Kidney epithelial cell (primary cell): Measurements from ENCODE around the gene ULK4. TPM values are rescaled to one million over a fixed set of nuclear protein-coding genes. Genes with fewer than 3 reads are reported as not detected.
"Not testable (repeated sequence)": the region's sequence is repeated elsewhere in the genome, so short reads cannot be mapped to it uniquely, and the experiment has no call there.

Experiments
- DNase-seq: peaks from one replicate; pipeline ENCODE4 v3.0.0-alpha.2; 2010; ENCODE audit warnings: low read depth
- H3K27me3 ChIP-seq: 2 replicates; pipeline ENCODE4 v1.6.0; 2011; ENCODE audit warnings: low read length; ENCODE audit not compliant: control insufficient read depth, insufficient read depth
- H3K36me3 ChIP-seq: 2 replicates; pipeline ENCODE4 v1.5.1; 2011; ENCODE audit warnings: low read length; ENCODE audit not compliant: control insufficient read depth, insufficient read depth
- H3K4me3 ChIP-seq: 2 replicates; pipeline ENCODE4 v1.5.1; 2011; ENCODE audit warnings: low read depth, mild to moderate bottlenecking, control low read depth, low read length
- CTCF ChIP-seq: IDR thresholded peaks from 2 replicates; pipeline ENCODE4 v1.5.1; 2011; ENCODE audit warnings: mild to moderate bottlenecking, moderate library complexity, low read length, control low read depth, inconsistent platforms; ENCODE audit not compliant: insufficient read depth, poor library complexity, severe bottlenecking
- total RNA-seq: library from RNA; depleted of rRNA; stranded (reverse); fragments of >200 nt; gene quantifications from 2 replicates; pipeline ENCODE4 v1.2.3, GENCODE V29; 2015

The ULK4 gene
- total RNA-seq, 1 donor from 2014 or later: 18.3 TPM

GRCh38 chr3:41405466-41405865, 556.4 kb downstream of the ULK4 start:
- TF ChIP-seq CTCF: no peak
- no peaks in the 10 kb centered on the region for H3K27me3 ChIP-seq

GRCh38 chr3:41404582-41404981, 557.3 kb downstream of the ULK4 start:
- no peak for DNase-seq
- no peak for TF ChIP-seq CTCF
- no peaks in the 10 kb centered on the region for H3K27me3 ChIP-seq
- H3K4me3 ChIP-seq: no peak overlapping the region
- no peaks in the 10 kb centered on the region for H3K36me3 ChIP-seq

More at GRCh38 chr3:41405466-41405865, 556.4 kb downstream of the ULK4 start:
- Histone ChIP-seq H3K36me3 (no peaks in the 10 kb centered on the region), H3K4me3 (no peak overlapping the region)
- no peak for DNase-seq

- no peaks in the 10 kb centered on the region for H3K36me3 ChIP-seq
- H3K4me3 ChIP-seq: no peak overlapping the region
- no peak for TF ChIP-seq CTCF
- no peak for DNase-seq
- no peaks in the 10 kb centered on the region for H3K27me3 ChIP-seq
These were observed 567.0 kb downstream of the ULK4 start for GRCh38 chr3:41394896-41395295.

GRCh38 chr3:41370765-41371535, 591.0 kb downstream of the ULK4 start:
- not testable (repeated sequence) for DNase-seq, H3K27me3 ChIP-seq, H3K36me3 ChIP-seq, H3K4me3 ChIP-seq

GRCh38 chr3:41370307-41370706, 591.6 kb downstream of the ULK4 start:
- DNase-seq: no peak
- Histone ChIP-seq H3K36me3 (no peaks in the 10 kb centered on the region), H3K27me3 (no peaks in the 10 kb centered on the region), H3K4me3 (no peak overlapping the region)
- no peak for TF ChIP-seq CTCF

- DNase-seq: no peak
- Histone ChIP-seq H3K36me3 (no peaks in the 10 kb centered on the region), H3K27me3 (no peaks in the 10 kb centered on the region), H3K4me3 (no peak overlapping the region)
- TF ChIP-seq CTCF: no peak
These were observed 592.1 kb downstream of the ULK4 start for GRCh38 chr3:41369838-41370237.
